Measurements from ENCODE around the gene SCAMP5. TPM values are rescaled to one million over a fixed set of nuclear protein-coding genes. Genes with fewer than 3 reads are reported as not detected.

The SCAMP5 gene
- total RNA-seq, 2 experiments from 2014 or later, result 0.19 to 0.33 TPM

DNA sequence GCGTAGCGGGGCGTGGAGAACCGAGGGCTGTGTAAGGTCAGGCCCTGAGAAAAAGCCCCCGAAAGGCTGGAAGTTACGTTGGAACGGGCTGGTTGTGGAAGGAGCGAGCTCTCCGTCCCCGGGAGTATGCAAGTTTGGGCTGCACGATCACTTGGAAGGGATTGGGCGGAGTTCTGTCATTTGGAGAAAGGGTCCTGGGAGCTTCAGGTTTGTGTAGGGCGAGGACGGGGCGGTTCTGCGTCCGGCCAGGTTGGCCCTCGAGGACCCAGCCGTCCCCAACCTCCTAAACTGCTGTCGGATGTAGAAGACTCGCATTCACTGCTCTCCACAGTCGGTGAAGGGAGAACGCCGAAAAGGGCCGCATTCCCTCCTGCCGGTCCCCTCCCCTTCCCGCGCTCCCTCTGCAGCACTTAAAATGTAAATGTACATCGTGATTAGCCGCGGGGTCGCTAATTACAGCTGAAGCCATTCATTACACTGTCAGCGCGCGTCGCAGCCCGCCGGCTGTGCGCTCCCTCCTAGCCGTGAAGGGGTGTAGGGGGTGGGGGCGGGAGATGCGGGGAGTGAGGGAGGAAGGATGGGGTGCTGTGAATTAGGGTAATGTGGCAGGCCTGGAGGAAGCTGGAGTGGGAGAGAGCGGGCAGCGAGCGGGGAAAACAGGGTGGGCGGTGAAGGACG, 36.3 kb upstream of the SCAMP5 start:
- POLR2A ChIA-PET, result interaction anchor here (0.6 kb wide), 1 partner anchor 94 kb away, joined by 4 read pairs; no protein-coding TSS in a partner anchor
- CTCF ChIA-PET, result interaction anchor here (0.9 to 1.2 kb wide), 2 partner anchors 8 to 9 kb away, joined by 3 to 7 read pairs; no protein-coding TSS in a partner anchor
- no peak overlapping the region for H3K4me3 Mint-ChIP-seq
- peaks cover 50% of the 10 kb centered on the region for H3K4me1 Mint-ChIP-seq (ENCODE audit: low read depth)
- H3K27me3 Mint-ChIP-seq, result peaks cover 21% of the 10 kb centered on the region
- no peaks in the 10 kb centered on the region for H3K36me3 Mint-ChIP-seq
- DNase-seq, result no peak
- H3K9me3 Mint-ChIP-seq, result no peaks in the 10 kb centered on the region
- no peak overlapping the region for H3K27ac Mint-ChIP-seq
- intact Hi-C loops (cut with micrococcal nuclease), result loop anchor here (5.0 kb wide), 1 partner anchor 493 kb away; the partner anchor contains the start of gene SIN3A

DNA sequence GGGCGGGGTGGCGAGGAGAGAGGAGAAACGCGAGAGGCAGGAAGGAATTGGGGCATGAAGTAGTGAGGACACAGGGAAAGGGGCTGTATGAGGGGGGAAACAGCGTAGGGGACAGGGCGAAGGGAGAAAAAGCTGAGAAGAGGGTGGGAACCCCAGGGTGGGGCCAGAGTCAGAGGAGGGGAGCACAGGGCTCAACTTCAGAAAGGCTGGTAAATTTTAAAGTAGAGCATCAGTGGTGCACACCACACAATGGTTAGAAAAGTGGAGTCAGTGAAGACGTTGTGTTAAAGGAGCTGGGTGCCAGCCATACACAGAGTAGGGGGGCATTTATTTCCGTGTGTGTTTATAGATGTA, 35.8 kb upstream of the SCAMP5 start:
- H3K27ac Mint-ChIP-seq, result no peak overlapping the region
- H3K4me3 Mint-ChIP-seq, result no peak overlapping the region
- POLR2A ChIA-PET, result no interaction called here

DNA sequence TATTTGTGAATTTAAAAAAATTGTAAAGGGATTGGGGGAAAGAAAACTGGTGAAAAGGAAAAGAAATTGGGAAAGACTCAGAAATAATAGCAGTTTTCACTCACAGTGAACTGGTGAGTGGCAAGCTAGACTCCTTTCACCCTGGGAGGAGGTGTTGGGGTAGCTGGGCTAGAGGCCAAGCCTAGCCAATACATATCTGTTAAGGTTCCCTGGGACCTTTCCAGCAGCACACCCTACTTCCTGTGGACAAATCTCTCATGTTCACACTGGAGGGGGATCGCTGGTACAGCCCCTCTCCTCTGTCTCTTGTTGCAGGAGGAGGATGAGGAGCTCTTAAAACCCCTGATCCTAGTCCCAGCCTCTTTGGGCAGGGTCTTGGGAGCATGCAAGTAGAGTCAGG, 35.1 kb upstream of the SCAMP5 start:
- intact Hi-C loops (cut with micrococcal nuclease), result no loop called here
- ChIA-PET POLR2A (interaction anchor here (0.6 to 1.6 kb wide), 3 partner anchors 19 to 63 kb away, joined by 3 to 4 read pairs (median 3); partner anchors contain the start of gene PPCDC), CTCF (interaction anchor here (0.8 to 1.2 kb wide), 6 partner anchors 9 to 842 kb away, joined by 3 to 7 read pairs (median 3); no protein-coding TSS in a partner anchor)
- Mint-ChIP-seq H3K36me3 (no peaks in the 10 kb centered on the region), H3K9me3 (no peaks in the 10 kb centered on the region), H3K27ac (no peak overlapping the region), H3K27me3 (peaks cover 21% of the 10 kb centered on the region), H3K4me1 (ENCODE audit: low read depth) (peaks cover 47% of the 10 kb centered on the region), H3K4me3 (no peak overlapping the region)
- no peak for DNase-seq

More for the DNA sequence above, 35.8 kb upstream of the SCAMP5 start:
- no peaks in the 10 kb centered on the region for H3K9me3 Mint-ChIP-seq
- intact Hi-C loops (cut with micrococcal nuclease), result loop anchor here (5.0 kb wide), 1 partner anchor 493 kb away; the partner anchor contains the start of gene SIN3A
- no peak for DNase-seq
- CTCF ChIA-PET, result interaction anchor here (0.8 to 1.2 kb wide), 7 partner anchors 9 to 843 kb away, joined by 3 to 7 read pairs (median 3); no protein-coding TSS in a partner anchor
- H3K27me3 Mint-ChIP-seq, result peaks cover 21% of the 10 kb centered on the region
- no peaks in the 10 kb centered on the region for H3K36me3 Mint-ChIP-seq
- H3K4me1 Mint-ChIP-seq (ENCODE audit: low read depth), result peaks cover 50% of the 10 kb centered on the region

DNA sequence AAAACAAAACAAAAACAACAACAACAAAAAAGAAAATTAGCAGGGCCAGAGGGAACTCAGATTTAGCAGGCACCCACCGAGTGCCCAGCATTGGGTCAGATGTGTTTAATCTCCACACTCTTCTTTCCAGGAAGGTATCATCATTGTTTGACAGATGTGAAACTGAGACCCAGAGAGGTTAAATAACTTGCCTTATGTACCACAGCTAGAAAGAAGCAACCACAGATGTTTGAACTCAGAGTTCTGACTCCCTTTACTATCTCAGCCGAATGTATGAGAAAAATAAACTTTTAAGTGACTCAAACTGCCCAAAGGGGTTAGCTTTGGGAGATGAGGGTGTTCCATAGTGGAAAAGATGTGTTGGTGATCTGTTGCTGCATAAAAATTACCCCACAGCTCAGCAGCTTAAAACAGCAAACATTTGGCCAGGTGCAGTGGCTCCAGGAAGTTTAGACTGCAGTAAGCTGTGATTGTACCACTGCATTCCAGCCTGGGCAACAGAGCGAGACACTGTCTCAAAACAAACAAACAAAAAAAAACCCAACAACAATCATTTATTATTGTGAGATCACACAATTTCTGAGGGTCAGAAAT, 34.3 kb upstream of the SCAMP5 start:
- ChIA-PET CTCF (interaction anchor here (0.6 to 2.6 kb wide), 5 partner anchors 10 to 243 kb away, joined by 3 to 18 read pairs (median 4); no protein-coding TSS in a partner anchor), POLR2A (interaction anchor here (0.7 to 1.6 kb wide), 3 partner anchors 18 to 243 kb away, joined by 3 to 4 read pairs (median 4); partner anchors contain the start of gene PPCDC)
- H3K4me1 Mint-ChIP-seq (ENCODE audit: low read depth), result peaks cover 38% of the 10 kb centered on the region
- H3K4me3 Mint-ChIP-seq, result no peak overlapping the region
- intact Hi-C loops (cut with micrococcal nuclease), result loop anchor here (1.0 kb wide), 1 partner anchor 23 kb away; no protein-coding TSS in a partner anchor
- H3K27me3 Mint-ChIP-seq, result peaks cover 21% of the 10 kb centered on the region
- H3K27ac Mint-ChIP-seq, result peak overlapping the region; percentile 26
- no peaks in the 10 kb centered on the region for H3K36me3 Mint-ChIP-seq
- H3K9me3 Mint-ChIP-seq, result no peaks in the 10 kb centered on the region
- DNase-seq, result peak; percentile 26

DNA sequence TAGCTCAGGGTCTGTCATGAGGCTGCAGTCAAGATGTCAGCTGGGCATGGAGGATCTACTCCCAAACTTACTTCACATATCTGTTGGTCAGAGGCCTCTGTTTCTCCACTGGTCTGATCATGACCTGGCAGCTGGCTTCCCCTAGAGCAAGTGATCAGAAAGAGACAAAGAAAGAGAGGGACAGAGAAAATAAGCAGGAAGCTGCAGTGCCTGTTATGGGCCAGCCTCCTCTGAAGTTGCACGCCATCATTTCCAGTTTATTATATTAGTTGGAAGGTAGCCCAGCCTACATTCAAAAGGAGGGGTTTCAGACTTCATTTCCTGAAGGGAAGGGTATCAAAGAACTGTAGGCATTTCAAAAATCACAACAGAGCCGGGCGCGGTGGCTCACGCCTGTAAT, 33.7 kb upstream of the SCAMP5 start:
- no peaks in the 10 kb centered on the region for H3K9me3 Mint-ChIP-seq
- ChIA-PET POLR2A (interaction anchor here (0.7 to 1.6 kb wide), 2 partner anchors 17 to 243 kb away, joined by 4 read pairs; no protein-coding TSS in a partner anchor), CTCF (interaction anchor here (1.0 to 2.6 kb wide), 4 partner anchors 11 to 243 kb away, joined by 3 to 18 read pairs (median 4); no protein-coding TSS in a partner anchor)
- DNase-seq, result no peak
- H3K36me3 Mint-ChIP-seq, result no peaks in the 10 kb centered on the region
- intact Hi-C loops (cut with micrococcal nuclease), result loop anchor here (1.0 kb wide), 1 partner anchor 23 kb away; no protein-coding TSS in a partner anchor
- H3K27me3 Mint-ChIP-seq, result peaks cover 21% of the 10 kb centered on the region
- H3K27ac Mint-ChIP-seq, result no peak overlapping the region
- peaks cover 37% of the 10 kb centered on the region for H3K4me1 Mint-ChIP-seq (ENCODE audit: low read depth)
- H3K4me3 Mint-ChIP-seq, result no peak overlapping the region

DNA sequence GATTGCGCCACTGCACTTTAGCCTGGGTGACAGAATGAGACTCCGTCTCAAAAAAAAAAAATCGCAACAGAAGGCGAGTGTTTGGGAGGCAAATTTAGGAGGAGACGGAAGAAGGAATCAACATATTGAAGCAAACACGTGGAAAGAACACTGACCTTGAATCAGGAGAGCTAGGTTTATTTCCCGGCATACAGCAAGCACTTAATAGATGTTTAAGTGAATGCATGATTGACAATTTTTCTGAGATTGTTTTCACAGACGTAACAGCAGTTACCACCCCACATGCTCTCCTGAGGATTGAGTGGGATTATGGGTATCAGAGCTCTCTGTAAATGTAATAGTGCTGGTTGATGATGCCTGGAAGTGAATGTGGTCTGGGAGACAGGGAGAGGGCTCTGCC, 33.1 kb upstream of the SCAMP5 start:
- Mint-ChIP-seq H3K27ac (no peak overlapping the region), H3K9me3 (no peaks in the 10 kb centered on the region), H3K4me3 (no peak overlapping the region), H3K4me1 (ENCODE audit: low read depth) (peaks cover 37% of the 10 kb centered on the region), H3K27me3 (peaks cover 21% of the 10 kb centered on the region), H3K36me3 (no peaks in the 10 kb centered on the region)
- ChIA-PET POLR2A (interaction anchor here (0.6 kb wide), 1 partner anchor 426 kb away, joined by 3 read pairs; no protein-coding TSS in a partner anchor), CTCF (interaction anchor here (1.7 to 2.6 kb wide), 2 partner anchors 11 to 60 kb away, joined by 5 to 18 read pairs; no protein-coding TSS in a partner anchor)
- no peak for DNase-seq
- intact Hi-C loops (cut with micrococcal nuclease), result no loop called here

DNA sequence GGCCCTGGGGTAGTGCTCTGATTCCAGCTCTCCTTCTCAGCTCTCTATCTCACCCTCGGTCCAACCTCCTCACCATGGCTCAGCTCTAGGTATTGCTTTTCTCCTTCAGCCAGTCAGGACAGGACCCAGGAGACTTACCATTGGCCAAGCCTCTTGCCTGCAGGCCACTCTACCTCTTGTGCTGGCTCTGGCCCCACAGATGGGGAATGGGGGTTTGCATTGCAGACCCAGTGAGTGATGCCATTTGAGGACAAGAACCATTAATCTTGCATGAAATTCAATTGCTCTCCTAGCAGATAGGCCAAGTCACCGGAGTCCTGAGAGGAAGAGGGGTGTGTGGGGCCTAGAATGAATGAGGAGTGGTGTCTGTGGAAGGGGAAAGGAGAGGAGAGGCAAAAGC, 32.7 kb upstream of the SCAMP5 start:
- ChIA-PET POLR2A (interaction anchor here (0.6 kb wide), 1 partner anchor 427 kb away, joined by 3 read pairs; no protein-coding TSS in a partner anchor), CTCF (interaction anchor here (1.7 to 2.6 kb wide), 2 partner anchors 12 to 61 kb away, joined by 5 to 18 read pairs; no protein-coding TSS in a partner anchor)
- intact Hi-C loops (cut with micrococcal nuclease), result no loop called here
- no peaks in the 10 kb centered on the region for H3K9me3 Mint-ChIP-seq
- H3K36me3 Mint-ChIP-seq, result no peaks in the 10 kb centered on the region
- no peak for DNase-seq
- peaks cover 17% of the 10 kb centered on the region for H3K27me3 Mint-ChIP-seq
- H3K4me1 Mint-ChIP-seq (ENCODE audit: low read depth), result peaks cover 33% of the 10 kb centered on the region
- H3K4me3 Mint-ChIP-seq, result no peak overlapping the region
- no peak overlapping the region for H3K27ac Mint-ChIP-seq

DNA sequence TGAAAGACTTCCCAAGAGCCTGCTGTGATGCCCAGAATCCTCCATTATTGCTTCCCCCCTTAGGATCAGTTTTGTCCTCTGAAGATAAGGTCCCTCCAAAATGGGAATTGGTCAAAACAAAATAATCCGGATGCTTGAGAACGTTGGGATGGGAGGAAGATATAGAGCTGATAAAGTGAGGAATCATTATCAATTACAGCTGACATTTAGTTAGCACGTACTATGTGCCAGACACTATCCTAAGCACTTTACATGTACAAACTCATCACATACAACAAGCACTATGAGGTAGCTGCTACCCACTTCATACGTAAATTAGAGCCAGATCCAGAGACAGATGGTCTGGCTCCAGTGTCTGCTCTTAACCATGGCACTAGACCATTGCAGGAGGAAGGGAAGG, 32.1 kb upstream of the SCAMP5 start:
- ChIA-PET CTCF (interaction anchor here (0.8 to 2.6 kb wide), 3 partner anchors 12 to 238 kb away, joined by 3 to 18 read pairs (median 4); partner anchors contain the start of gene C15orf39), POLR2A (no interaction called here)
- Mint-ChIP-seq H3K4me3 (no peak overlapping the region), H3K27ac (no peak overlapping the region), H3K4me1 (ENCODE audit: low read depth) (peaks cover 29% of the 10 kb centered on the region), H3K9me3 (no peaks in the 10 kb centered on the region), H3K27me3 (peaks cover 13% of the 10 kb centered on the region), H3K36me3 (no peaks in the 10 kb centered on the region)
- intact Hi-C loops (cut with micrococcal nuclease), result no loop called here
- DNase-seq, result no peak

DNA sequence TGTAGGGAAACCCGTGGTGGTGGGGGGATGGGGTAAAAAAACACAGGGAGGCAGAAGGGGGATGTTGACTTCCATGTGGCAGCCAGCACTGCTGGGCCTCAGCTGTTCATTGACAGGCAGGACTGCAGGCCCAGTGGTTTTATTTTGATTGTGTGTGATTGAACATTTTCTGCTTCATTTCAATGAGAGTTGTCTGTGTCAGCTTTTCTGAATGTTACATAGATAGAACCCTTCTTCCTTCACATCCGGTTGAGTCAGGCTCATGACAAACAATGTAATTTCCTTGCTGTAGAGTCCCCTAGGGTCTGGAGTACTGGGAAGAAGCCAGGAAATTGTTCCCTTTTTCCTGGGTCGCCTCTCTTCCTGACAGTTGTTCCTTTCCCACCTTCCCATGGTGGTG, 30.6 kb upstream of the SCAMP5 start:
- Mint-ChIP-seq H3K36me3 (no peaks in the 10 kb centered on the region), H3K4me1 (ENCODE audit: low read depth) (peaks cover 16% of the 10 kb centered on the region), H3K27me3 (no peaks in the 10 kb centered on the region), H3K4me3 (no peak overlapping the region), H3K9me3 (no peaks in the 10 kb centered on the region), H3K27ac (peak overlapping the region; percentile 7)
- ChIA-PET CTCF (interaction anchor here (0.9 to 1.3 kb wide), 3 partner anchors 8 to 236 kb away, joined by 3 read pairs; partner anchors contain the start of genes C15orf39 and RPP25), POLR2A (no interaction called here)
- DNase-seq, result no peak
- intact Hi-C loops (cut with micrococcal nuclease), result no loop called here

DNA sequence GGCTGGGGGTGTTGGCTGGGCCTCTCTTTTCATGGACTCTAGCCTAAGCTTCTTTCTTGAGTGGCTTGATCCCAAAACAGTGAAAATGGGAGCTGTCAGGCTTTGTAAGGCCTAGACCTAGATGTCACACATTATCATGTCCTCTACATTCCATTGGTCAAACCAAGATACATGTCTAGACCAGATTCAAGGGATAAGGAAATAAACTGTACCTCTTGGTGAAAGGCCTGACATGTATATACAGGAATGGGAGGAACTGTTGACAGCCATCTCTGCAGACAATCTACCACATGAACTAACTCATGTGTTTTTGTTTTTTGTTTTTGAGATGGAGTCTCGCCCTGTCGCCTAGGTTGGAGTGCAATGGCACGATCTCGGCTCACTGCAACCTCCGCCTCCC, 27.7 kb upstream of the SCAMP5 start:
- Mint-ChIP-seq H3K36me3 (no peaks in the 10 kb centered on the region), H3K9me3 (no peaks in the 10 kb centered on the region), H3K4me3 (no peak overlapping the region), H3K27me3 (no peaks in the 10 kb centered on the region), H3K27ac (no peak overlapping the region), H3K4me1 (ENCODE audit: low read depth) (peaks cover 4% of the 10 kb centered on the region)
- DNase-seq, result no peak
- intact Hi-C loops (cut with micrococcal nuclease), result no loop called here
- ChIA-PET POLR2A (no interaction called here), CTCF (interaction anchor here (0.6 to 0.8 kb wide), 2 partner anchors 16 to 333 kb away, joined by 3 read pairs; no protein-coding TSS in a partner anchor)

DNA sequence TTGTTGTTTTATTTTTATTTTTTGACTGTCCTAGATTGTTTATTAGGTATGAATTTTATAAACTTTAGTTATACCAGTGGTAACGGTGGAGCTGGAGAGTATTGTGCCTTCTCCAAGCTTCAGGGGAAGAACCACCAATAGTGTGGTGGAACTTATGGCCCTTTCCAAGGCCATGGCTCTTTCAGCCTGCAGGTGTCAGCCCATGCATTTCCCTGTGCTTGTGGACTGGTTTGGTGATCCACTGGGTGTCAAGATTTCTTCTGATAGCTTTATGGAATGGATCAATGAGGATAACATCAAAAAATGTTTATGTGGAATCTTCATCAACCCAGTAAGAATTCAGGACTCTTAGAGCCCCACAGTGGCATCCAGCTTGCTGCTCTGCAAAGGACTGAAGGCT, 19.2 kb upstream of the SCAMP5 start:
- Mint-ChIP-seq H3K4me3 (no peak overlapping the region), H3K9me3 (no peaks in the 10 kb centered on the region), H3K4me1 (ENCODE audit: low read depth) (peaks cover 9% of the 10 kb centered on the region), H3K36me3 (no peaks in the 10 kb centered on the region), H3K27me3 (peaks cover 11% of the 10 kb centered on the region), H3K27ac (no peak overlapping the region)
- intact Hi-C loops (cut with micrococcal nuclease), result no loop called here
- DNase-seq, result no peak
- ChIA-PET CTCF (interaction anchor here (0.6 to 1.3 kb wide), 4 partner anchors 12 to 228 kb away, joined by 3 to 5 read pairs (median 4); partner anchors contain the start of gene RPP25), POLR2A (no interaction called here)
